GM12878 (cell line): ENCODE results near the gene EFNA4. TPM values are rescaled to one million over a fixed set of nuclear protein-coding genes. Genes with fewer than 3 reads are reported as not detected.

Experiments
- BCL11A ChIP-seq: IDR thresholded peaks from 2 replicates; pipeline ENCODE4 v1.6.1; 2011; ENCODE audit warnings: low read depth, low read length
- BRCA1 ChIP-seq: IDR thresholded peaks from 2 replicates; pipeline ENCODE4 v1.6.1; 2011; ENCODE audit warnings: low read depth, low read length, improper control_type of control experiment
- E2F4 ChIP-seq: IDR thresholded peaks from 2 replicates; pipeline ENCODE4 v1.6.1; 2012; ENCODE audit warnings: low read depth, low read length, improper control_type of control experiment
- ESRRA ChIP-seq: IDR thresholded peaks from 2 replicates; pipeline ENCODE4 v1.6.1; 2012; ENCODE audit warnings: mild to moderate bottlenecking, low read length, improper control_type of control experiment
- EZH2 ChIP-seq: IDR thresholded peaks from 2 replicates; pipeline ENCODE4 v1.6.1; 2012; ENCODE audit warnings: low read depth, mild to moderate bottlenecking, control low read depth, inconsistent platforms, low read length, borderline replicate concordance; ENCODE audit not compliant: control insufficient read depth
- GABPA ChIP-seq: IDR thresholded peaks from 2 replicates; pipeline ENCODE4 v1.6.1; 2014; ENCODE audit warnings: antibody characterized with exemption, low read depth, mild to moderate bottlenecking, inconsistent platforms
- GATAD2B ChIP-seq: fragments of 450-650 bp; conservative IDR thresholded peaks from 2 replicates; pipeline ENCODE4 v1.6.1; 2017; ENCODE audit warnings: low read depth, mild to moderate bottlenecking, moderate library complexity
- IKZF2 ChIP-seq, 2 experiments: fragments of 450-650 bp; IDR thresholded peaks; 2 replicates each; pipeline ENCODE4 v1.6.1; 2017; ENCODE audit warnings: mild to moderate bottlenecking in 2 of 2, moderate library complexity in 2 of 2
- IRF5 ChIP-seq: fragments of 450-650 bp; IDR thresholded peaks from 2 replicates; pipeline ENCODE4 v1.6.1; 2017; ENCODE audit warnings: borderline replicate concordance
- JUNB ChIP-seq: IDR thresholded peaks from 2 replicates; pipeline ENCODE4 v1.6.1; 2016; ENCODE audit warnings: antibody characterized with exemption, mild to moderate bottlenecking
- MTA3 ChIP-seq: IDR thresholded peaks from 2 replicates; pipeline ENCODE4 v1.6.1; 2012; ENCODE audit warnings: low read length, inconsistent platforms, borderline replicate concordance
- NR2C2 ChIP-seq: IDR thresholded peaks from 2 replicates; pipeline ENCODE4 v1.6.1; 2011; ENCODE audit warnings: borderline replicate concordance, low read depth; ENCODE audit not compliant: control insufficient read depth, insufficient read length
- NRF1 ChIP-seq: conservative IDR thresholded peaks from 2 replicates; pipeline ENCODE4 v1.6.1; 2011; ENCODE audit warnings: mild to moderate bottlenecking, low read depth, low read length, improper control_type of control experiment
- PBX3 ChIP-seq: IDR thresholded peaks from 2 replicates; pipeline ENCODE4 v1.6.1; 2011; ENCODE audit warnings: mild to moderate bottlenecking, low read depth, low read length, moderate library complexity; ENCODE audit not compliant: insufficient replicate concordance
- PML ChIP-seq: IDR thresholded peaks from 2 replicates; pipeline ENCODE4 v1.6.1; 2012; ENCODE audit warnings: low read length, inconsistent platforms
- POLR2A ChIP-seq: IDR thresholded peaks from 2 replicates; pipeline ENCODE4 v1.6.1; 2011; ENCODE audit warnings: low read depth, mild to moderate bottlenecking, low read length
- PRDM15 ChIP-seq: fragments of 450-650 bp; formaldehyde crosslinking; IDR thresholded peaks from 2 replicates; pipeline ENCODE4 v1.4.0; 2020; ENCODE audit warnings: mild to moderate bottlenecking, moderate library complexity
- SKIL ChIP-seq: fragments of 450-650 bp; IDR thresholded peaks from 2 replicates; pipeline ENCODE4 v1.6.1; 2017; ENCODE audit warnings: mild to moderate bottlenecking, low read depth, inconsistent platforms; ENCODE audit not compliant: poor library complexity, severe bottlenecking
- SRF ChIP-seq, 2 experiments: IDR thresholded peaks; 2 replicates each; pipeline ENCODE4 v1.6.1; 2011; ENCODE audit warnings: low read depth in 2 of 2, low read length in 2 of 2, mild to moderate bottlenecking in 1 of 2, moderate library complexity in 1 of 2
- ZNF24 ChIP-seq: fragments of 450-650 bp; IDR thresholded peaks from 2 replicates; pipeline ENCODE4 v1.6.1; 2017; ENCODE audit warnings: antibody characterized with exemption, mild to moderate bottlenecking
- ZNF274 ChIP-seq: IDR thresholded peaks from one replicate; pipeline ENCODE4 v1.8.0; 2011; ENCODE audit not compliant: insufficient read length, insufficient read depth
- ZSCAN29 ChIP-seq: fragments of 450-650 bp; IDR thresholded peaks from 2 replicates; pipeline ENCODE4 v1.6.1; 2017; ENCODE audit warnings: mild to moderate bottlenecking, moderate library complexity
- polyA plus RNA-seq, 11 experiments: library from polyadenylated mRNA; depleted of rRNA in 4 of 11; unstranded in 6 of 11; stranded (reverse) in 5 of 11; fragments of >200 nt; fragmentation: Nextera tagmentation in 4 of 11; fragmentation: Illumina TruSeq in 1 of 11; extraction: Ambion mirVana in 4 of 11; extraction: Trizol in 1 of 11; gene quantifications; 1 replicate in 1 of 11; 2 replicates in 10 of 11; pipeline versions ENCODE4 v1.2.1 to v1.2.3, GENCODE V29; 2011 to 2016; ENCODE audit warnings: inconsistent platforms in 2 of 11, missing spikeins in 2 of 11, low read depth in 1 of 11
- total RNA-seq, 4 experiments: library from RNA; depleted of rRNA in 3 of 4; stranded (reverse); fragments of >200 nt in 3 of 4; fragmentation: Illumina TruSeq in 1 of 4; extraction: Trizol in 1 of 4; gene quantifications; 2 replicates each; pipeline versions ENCODE4 v1.2.1 to v1.2.3, GENCODE V29; 2013 to 2021

Gene EFNA4
- total and polyA plus RNA-seq, 10 of the 15 experiments (the other 5 are each of a cell fraction or from before 2014, with no cell fraction given): 0.52 to 14.1 (median 4.8) TPM

GRCh38 chr1:155050560-155051341, 12.8 kb upstream of the EFNA4 start, which contains the start of gene ADAM15 (continued):
- TF ChIP-seq NR2C2 (no peak), MTA3 (no peak), PRDM15 (no peak), E2F4 (no peak), EZH2 (no peak), IRF5 (no peak), IKZF2 (IDR thresholded peaks at IDR 0.05) (peak; percentile 79 to 85; a peak in 3 of 4 replicates), PML (no peak), GATAD2B (no peak; the same call in 1 of the 2 replicates), SKIL (no peak), PBX3 (no peak), ESRRA (no peak), BRCA1 (no peak), POLR2A (peak; percentile 51; the same call in 1 of the 2 replicates), SRF (IDR thresholded peaks at IDR 0.05; ENCODE audit: low read depth in 2 of 2, low read length in 2 of 2) (no peak), ZNF24 (no peak), BCL11A (no peak), GABPA (no peak), ZNF274 (no peak), ZSCAN29 (no peak), NRF1 (no peak), JUNB (no peak)
